ENCODE data around the gene NIF3L1. TPM values are rescaled to one million over a fixed set of nuclear protein-coding genes. Genes with fewer than 3 reads are reported as not detected.

Gene NIF3L1
- total RNA-seq, 4 donors from 2014 or later = 10.8 to 27.6 (median 13.9) TPM

- TF ChIP-seq CTCF (IDR thresholded peaks at IDR 0.05; ENCODE audit: low read depth) = no peak
These were observed 33.3 kb downstream of the NIF3L1 start for GRCh38 chr2:200922439-200922838.

DNA sequence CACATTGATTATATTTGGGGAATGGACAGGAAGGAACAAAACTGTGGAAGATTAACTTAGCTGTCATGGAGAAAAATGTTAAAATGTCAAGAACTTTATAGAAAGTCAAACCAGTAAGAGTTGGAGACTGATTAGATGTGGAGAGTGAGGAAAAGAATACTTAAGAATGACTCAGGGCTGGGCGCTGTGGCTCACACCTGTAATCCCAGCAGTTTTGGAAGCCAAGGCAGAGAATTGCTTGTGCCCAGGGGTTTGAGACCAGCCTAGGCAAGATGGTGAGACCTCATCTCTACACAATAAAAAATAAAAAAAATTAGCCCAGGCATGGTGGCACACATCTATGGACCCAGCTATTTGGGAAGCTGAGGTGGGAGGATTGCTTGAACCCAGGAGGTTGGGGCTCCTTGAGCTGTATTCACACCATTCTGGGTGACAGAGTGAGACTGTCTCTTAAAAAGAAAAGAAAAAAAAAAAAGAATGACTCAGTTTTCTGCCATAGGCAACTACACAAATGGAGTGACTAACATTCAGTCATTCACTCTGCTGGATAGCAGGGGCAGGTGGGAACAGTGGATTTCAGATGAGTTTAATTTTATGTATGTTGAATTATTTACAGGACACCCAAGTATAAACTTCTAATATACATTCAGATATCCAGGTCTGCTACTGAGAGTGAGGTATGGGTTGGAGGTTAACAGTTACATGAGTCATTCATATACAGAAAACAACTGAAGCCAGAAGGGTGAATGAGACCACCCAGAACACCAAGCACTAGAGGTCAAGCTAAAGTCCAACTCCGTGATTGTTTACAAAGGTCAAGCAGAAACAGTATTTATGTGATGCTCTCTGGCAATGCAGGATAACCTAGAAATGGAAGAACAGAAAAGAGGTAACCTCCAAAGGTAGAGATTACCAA is 40.4 kb downstream of the NIF3L1 start:
- no peak for TF ChIP-seq CTCF (IDR thresholded peaks at IDR 0.05; ENCODE audit: low read depth)

GRCh38 chr2:200930947-200931626 is 41.9 kb downstream of the NIF3L1 start:
- no peak for TF ChIP-seq CTCF (IDR thresholded peaks at IDR 0.05; ENCODE audit: low read depth)

GRCh38 chr2:200939832-200940231 is 50.7 kb downstream of the NIF3L1 start:
- TF ChIP-seq CTCF (IDR thresholded peaks at IDR 0.05; ENCODE audit: low read depth) = no peak

DNA sequence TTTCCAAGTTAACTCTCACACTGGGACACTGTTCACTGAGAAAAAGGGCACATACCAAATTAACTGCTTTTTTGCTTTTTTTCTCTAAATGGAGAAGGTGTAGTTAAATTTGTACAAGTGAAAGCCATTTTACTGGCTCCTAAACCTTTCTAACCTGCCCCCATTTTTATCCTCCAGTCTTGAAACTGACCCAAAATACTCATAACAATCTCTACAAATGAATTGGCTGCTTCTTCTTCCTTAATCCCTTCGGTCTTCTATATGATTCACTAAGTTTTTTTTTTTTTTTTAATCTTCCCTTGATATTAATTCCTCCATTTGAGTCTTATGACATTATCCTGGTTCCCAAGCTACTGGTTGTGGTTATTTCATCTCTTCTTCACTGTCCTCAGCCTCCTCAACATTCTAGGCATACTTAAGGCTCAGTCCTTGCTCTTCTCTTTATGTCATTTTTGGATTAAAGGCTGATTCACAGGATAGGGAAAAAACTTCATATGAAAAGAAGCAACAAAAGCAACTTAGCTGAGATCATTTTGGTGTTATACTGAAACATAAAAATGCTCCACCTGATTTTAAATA is 54.4 kb downstream of the NIF3L1 start:
- no peak for TF ChIP-seq CTCF (IDR thresholded peaks at IDR 0.05; ENCODE audit: low read depth)

GRCh38 chr2:200944467-200945394 is 55.6 kb downstream of the NIF3L1 start:
- no peak for TF ChIP-seq CTCF (IDR thresholded peaks at IDR 0.05; ENCODE audit: low read depth)

Measured in subcutaneous adipose tissue (tissue), 4 donors.